Fibroblast of mammary gland (primary cell): ENCODE data around the gene KRT83.

Experiments used
- DNase-seq: peaks from one replicate; pipeline ENCODE4 v3.0.0-alpha.2; 2010; ENCODE audit warnings: low read depth
- H3K4me3 ChIP-seq: 2 replicates; pipeline ENCODE4 v1.5.1; 2011; ENCODE audit warnings: low read depth, mild to moderate bottlenecking, low read length, moderate library complexity; ENCODE audit not compliant: control insufficient read depth
- CTCF ChIP-seq: conservative IDR thresholded peaks from 2 replicates; pipeline ENCODE4 v1.5.1; 2011; ENCODE audit warnings: low read depth, low read length, inconsistent platforms; ENCODE audit not compliant: control insufficient read depth, insufficient read depth

The KRT83 gene

DNA sequence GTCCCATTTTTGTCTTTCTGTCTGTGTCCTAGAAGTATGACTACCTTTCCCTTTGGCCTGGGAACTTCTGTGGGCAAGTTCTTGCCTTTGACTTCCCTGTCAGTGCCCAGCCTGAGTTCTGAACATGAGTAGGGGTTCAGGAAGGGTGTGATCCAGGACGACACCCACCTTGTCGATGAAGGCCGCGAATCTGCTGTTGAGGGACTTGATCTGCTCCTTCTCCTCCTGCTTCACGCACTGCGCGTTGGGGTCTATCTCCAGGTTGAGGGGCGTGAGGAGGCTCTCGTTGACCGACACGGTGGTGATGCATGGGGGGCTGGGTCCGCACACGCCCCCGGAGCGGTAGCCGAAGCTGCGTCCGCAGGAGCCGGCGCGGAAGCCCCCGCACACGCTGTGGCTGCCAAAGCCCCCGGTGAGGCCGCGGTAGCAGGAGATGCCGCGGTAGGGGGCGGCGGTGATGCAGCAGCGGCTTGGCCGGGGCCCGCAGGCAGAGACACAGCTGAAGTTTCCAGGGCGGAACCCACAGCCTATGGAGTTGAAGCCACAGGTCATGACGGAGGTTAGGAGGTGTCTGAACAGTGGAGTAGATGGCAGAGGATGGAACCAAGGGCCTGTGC lies at the start of gene KRT83:
Gene KRT83 (minus strand): TSS at position 615 of the 617 bp plus-strand sequence. CDS start 63 bp downstream, at position 552.
- no peak for TF ChIP-seq CTCF
- DNase-seq = no peak
- no peak within 1 kb of the TSS for H3K4me3 ChIP-seq

DNA sequence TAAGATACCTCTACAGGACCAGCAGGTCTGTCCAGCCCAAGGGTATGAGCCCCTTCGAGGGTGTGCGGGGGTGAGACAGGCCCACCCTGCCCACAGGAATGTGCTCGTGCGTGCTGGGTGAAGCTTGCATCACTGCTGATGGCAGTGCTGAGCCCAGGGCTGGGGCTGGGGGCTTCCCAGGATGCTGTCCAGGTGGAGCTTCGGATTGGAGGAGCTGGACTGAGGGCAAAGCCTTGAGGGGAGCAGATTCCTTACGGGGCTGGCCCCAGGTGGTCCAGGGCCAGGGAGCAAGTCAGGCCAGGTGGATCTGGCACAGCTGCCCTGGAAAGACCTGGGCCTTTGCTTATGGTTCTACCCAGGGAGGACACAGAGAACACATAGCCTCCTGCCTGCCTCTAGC lies 48.6 kb upstream of the KRT83 start:
- no peak for DNase-seq
- H3K4me3 ChIP-seq = no peak overlapping the region
- no peak for TF ChIP-seq CTCF

- no peak for TF ChIP-seq CTCF
- no peak for DNase-seq
- H3K4me3 ChIP-seq = no peak overlapping the region
Measured at GRCh38 chr12:52369211-52369610, 48.0 kb upstream of the KRT83 start.

DNA sequence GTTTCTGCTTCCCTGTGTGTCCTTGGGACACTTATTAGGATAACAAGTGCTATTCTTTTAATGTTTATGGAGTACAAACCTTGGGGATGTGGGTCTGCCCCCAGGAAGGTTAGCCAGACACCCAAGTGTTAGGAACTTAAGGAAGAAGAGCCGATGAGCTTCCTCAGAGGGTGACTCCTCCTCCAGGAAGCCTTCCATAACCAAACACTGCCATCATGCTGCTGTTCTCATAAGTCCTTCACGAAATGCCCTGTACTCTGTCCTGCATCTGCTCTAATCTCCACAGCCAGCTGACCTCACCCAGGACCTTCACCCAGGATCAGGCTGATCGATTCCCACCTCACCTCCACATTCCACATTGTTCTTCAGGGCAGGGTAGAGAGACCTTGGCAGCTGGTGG lies 47.3 kb upstream of the KRT83 start:
- no peak overlapping the region for H3K4me3 ChIP-seq
- no peak for TF ChIP-seq CTCF
- no peak for DNase-seq

- no peak for DNase-seq
- TF ChIP-seq CTCF = no peak
- H3K4me3 ChIP-seq = no peak overlapping the region
Measured at GRCh38 chr12:52367876-52368275, 46.7 kb upstream of the KRT83 start.

- H3K4me3 ChIP-seq = no peak within 1 kb of the TSS
- no peak for DNase-seq
- no peak for TF ChIP-seq CTCF
Measured at GRCh38 chr12:52366738-52367485, 45.7 kb upstream of the KRT83 start, which contains the start of gene KRT85. TSS of gene KRT85 (minus strand) at chr12:52367481. CDS start at chr12:52367405, 76 bp downstream.
